ENCODE results near the gene RXRG. TPM values are rescaled to one million over a fixed set of nuclear protein-coding genes. Genes with fewer than 3 reads are reported as not detected.

RXRG gene
- total RNA-seq, 1 experiment from 2014 or later: not detected

DNA sequence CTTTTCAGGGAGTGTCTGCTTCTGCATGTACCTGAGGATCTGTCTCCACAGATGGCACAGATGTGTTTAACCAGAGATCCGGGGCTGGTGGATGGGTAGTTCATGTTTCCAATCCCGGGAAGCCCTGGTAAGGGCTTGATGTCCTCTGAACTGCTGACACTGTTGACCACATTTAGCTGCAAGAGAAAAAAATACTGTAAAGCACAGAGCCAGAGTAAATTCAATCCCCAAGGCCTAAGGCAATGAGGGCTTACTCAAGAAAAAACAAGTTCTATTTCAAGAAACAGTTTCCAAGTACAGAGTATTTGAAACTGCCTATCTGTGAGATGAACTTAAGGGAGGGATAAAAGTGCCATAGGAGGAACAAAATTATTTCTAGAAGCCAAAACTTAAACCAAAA, 25.1 kb downstream of the RXRG start:
- no peaks in the 10 kb centered on the region for H3K36me3 Mint-ChIP-seq (ENCODE audit: insufficient read depth in 1 of 3, low read depth in 3 of 3)
- Histone ChIP-seq H4K8ac (replicated peaks; ENCODE audit: insufficient read length, low read depth, low read length) (no peak overlapping the region), H3K79me2 (ENCODE audit: insufficient read depth, low read length) (no peaks in the 10 kb centered on the region)

More for the DNA sequence above, 25.1 kb downstream of the RXRG start:
- no peak overlapping the region for H3K4me3 Mint-ChIP-seq
- no peaks in the 10 kb centered on the region for H3K4me1 Mint-ChIP-seq
- H2AFZ ChIP-seq (ENCODE audit: low read length): no peak overlapping the region
- H3K4me2 ChIP-seq (ENCODE audit: insufficient read depth, insufficient read length, low read length): no peak overlapping the region
- H2BK120ac ChIP-seq (ENCODE audit: low read depth, low read length, poor library complexity, severe bottlenecking): no peak overlapping the region
- peaks cover 22% of the 10 kb centered on the region for H3K27me3 Mint-ChIP-seq (ENCODE audit: low read depth)
- WGBS (ENCODE audit: extremely low coverage, insufficient read length, low lambda C conversion rate): no CpG with 5 or more reads among the region's 2 CpGs
- H3K79me1 ChIP-seq (ENCODE audit: insufficient read depth, low read depth, low read length, poor library complexity, severe bottlenecking): no peaks in the 10 kb centered on the region
- H3K9me3 Mint-ChIP-seq: no peaks in the 10 kb centered on the region
- no peak overlapping the region for H2BK5ac ChIP-seq (ENCODE audit: insufficient read length, low read length)
- H2BK12ac ChIP-seq (ENCODE audit: insufficient read length, low read depth, low read length): no peak overlapping the region
- H3K9me3 ChIP-seq (ENCODE audit: control insufficient read depth, low read depth, low read length): no peaks in the 10 kb centered on the region
- no peaks in the 10 kb centered on the region for H3K27me3 ChIP-seq (ENCODE audit: insufficient read depth, low read length)
- H4K20me1 ChIP-seq (ENCODE audit: control insufficient read depth, insufficient read depth, insufficient read length): no peaks in the 10 kb centered on the region
- no peak overlapping the region for H2BK20ac ChIP-seq (ENCODE audit: low read depth, low read length, poor library complexity, severe bottlenecking)
- H3K56ac ChIP-seq (ENCODE audit: insufficient read length, low read depth, low read length): no peak overlapping the region
- no peak overlapping the region for H4K91ac ChIP-seq (ENCODE audit: insufficient read length, low read depth, low read length)
- H3K23me2 ChIP-seq (ENCODE audit: insufficient read length, low read depth, low read length, poor library complexity, severe bottlenecking): no peaks in the 10 kb centered on the region
- no peak overlapping the region for H3K27ac Mint-ChIP-seq
- H3K27ac ChIP-seq (ENCODE audit: insufficient read length, low read depth, low read length): no peak overlapping the region
- no peak overlapping the region for H4K5ac ChIP-seq (ENCODE audit: insufficient read length, low read depth, low read length)
- no peak overlapping the region for H2AK5ac ChIP-seq (ENCODE audit: insufficient read length, low read length)
- no peak overlapping the region for H3K23ac ChIP-seq (ENCODE audit: insufficient read length, low read depth, low read length)
- H2BK15ac ChIP-seq (ENCODE audit: low read depth, low read length): no peak overlapping the region
- TF ChIP-seq, protein P1, sequence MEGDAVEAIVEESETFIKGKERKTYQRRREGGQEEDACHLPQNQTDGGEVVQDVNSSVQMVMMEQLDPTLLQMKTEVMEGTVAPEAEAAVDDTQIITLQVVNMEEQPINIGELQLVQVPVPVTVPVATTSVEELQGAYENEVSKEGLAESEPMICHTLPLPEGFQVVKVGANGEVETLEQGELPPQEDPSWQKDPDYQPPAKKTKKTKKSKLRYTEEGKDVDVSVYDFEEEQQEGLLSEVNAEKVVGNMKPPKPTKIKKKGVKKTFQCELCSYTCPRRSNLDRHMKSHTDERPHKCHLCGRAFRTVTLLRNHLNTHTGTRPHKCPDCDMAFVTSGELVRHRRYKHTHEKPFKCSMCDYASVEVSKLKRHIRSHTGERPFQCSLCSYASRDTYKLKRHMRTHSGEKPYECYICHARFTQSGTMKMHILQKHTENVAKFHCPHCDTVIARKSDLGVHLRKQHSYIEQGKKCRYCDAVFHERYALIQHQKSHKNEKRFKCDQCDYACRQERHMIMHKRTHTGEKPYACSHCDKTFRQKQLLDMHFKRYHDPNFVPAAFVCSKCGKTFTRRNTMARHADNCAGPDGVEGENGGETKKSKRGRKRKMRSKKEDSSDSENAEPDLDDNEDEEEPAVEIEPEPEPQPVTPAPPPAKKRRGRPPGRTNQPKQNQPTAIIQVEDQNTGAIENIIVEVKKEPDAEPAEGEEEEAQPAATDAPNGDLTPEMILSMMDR (conservative IDR thresholded peaks at IDR 0.05): no peak
- no peak overlapping the region for H3K18ac ChIP-seq (ENCODE audit: insufficient read length, low read depth, low read length)
- H3T11ph ChIP-seq (ENCODE audit: low read length): no peak overlapping the region
- no peak overlapping the region for H3K4ac ChIP-seq (ENCODE audit: low read depth, low read length)
- no peak overlapping the region for H3K9ac ChIP-seq (ENCODE audit: extremely low read depth, insufficient read length, low read length)
- H3K4me1 ChIP-seq (ENCODE audit: insufficient read depth, low read length): no peaks in the 10 kb centered on the region
- DNase-seq: no peak
- H3K14ac ChIP-seq (ENCODE audit: insufficient read depth, low read length): no peak overlapping the region

All from H9 (cell line).